Measurements from ENCODE around the gene PRX.
"Not testable (repeated sequence)": the region's sequence is repeated elsewhere in the genome, so short reads cannot be mapped to it uniquely, and the experiment has no call there.

- TF ChIP-seq POLR2A (IDR thresholded peaks at IDR 0.05; ENCODE audit: low read length); GATA1 (IDR thresholded peaks at IDR 0.05; ENCODE audit: low read depth, low read length): not testable (repeated sequence)
These were observed 17.1 kb upstream of the PRX start for GRCh38 chr19:40430242-40430641.

Data from erythroblast (primary cell).